T-helper 9 cell (primary cell): ENCODE measurements around the gene RPL35.
"Not testable (repeated sequence)": the region's sequence is repeated elsewhere in the genome, so short reads cannot be mapped to it uniquely, and the experiment has no call there.

ENCODE experiments used
- DNase-seq: peaks from one replicate; pipeline ENCODE4 v3.0.0-alpha.2; 2020

RPL35 gene

GRCh38 chr9:124852121-124852828, 9.5 kb downstream of the RPL35 start:
- no peak for DNase-seq

- no peak for DNase-seq
These were observed 12.0 kb downstream of the RPL35 start for GRCh38 chr9:124849801-124850200.

- no peak for DNase-seq
These were observed 14.8 kb downstream of the RPL35 start for GRCh38 chr9:124846969-124847368.

GRCh38 chr9:124846467-124846866, 15.3 kb downstream of the RPL35 start:
- DNase-seq, result not testable (repeated sequence)

- no peak for DNase-seq
These were observed 17.5 kb downstream of the RPL35 start for GRCh38 chr9:124844291-124844690.

GRCh38 chr9:124843456-124844034, 18.2 kb downstream of the RPL35 start:
- no peak for DNase-seq

- DNase-seq, result no peak
These were observed 20.5 kb downstream of the RPL35 start for GRCh38 chr9:124841075-124841821.

GRCh38 chr9:124840300-124840833, 21.4 kb downstream of the RPL35 start:
- no peak for DNase-seq

GRCh38 chr9:124839612-124840299, 22.0 kb downstream of the RPL35 start:
- no peak for DNase-seq

- DNase-seq, result not testable (repeated sequence)
These were observed 23.0 kb downstream of the RPL35 start for GRCh38 chr9:124838567-124839275.

GRCh38 chr9:124838132-124838531, 23.6 kb downstream of the RPL35 start:
- DNase-seq, result not testable (repeated sequence)

GRCh38 chr9:124835026-124835557, 26.7 kb downstream of the RPL35 start:
- DNase-seq, result no peak

GRCh38 chr9:124834591-124834990, 27.2 kb downstream of the RPL35 start:
- no peak for DNase-seq

- no peak for DNase-seq
These were observed 30.0 kb downstream of the RPL35 start for GRCh38 chr9:124831642-124832364.

GRCh38 chr9:124830593-124830992, 31.2 kb downstream of the RPL35 start:
- no peak for DNase-seq

GRCh38 chr9:124829334-124829669, 32.5 kb downstream of the RPL35 start:
- DNase-seq, result no peak

- DNase-seq, result no peak
These were observed 33.0 kb downstream of the RPL35 start for GRCh38 chr9:124828489-124829333.

- no peak for DNase-seq
These were observed 40.8 kb downstream of the RPL35 start for GRCh38 chr9:124820698-124821623.
